ENCODE results near the gene AWAT1.

The AWAT1 gene

GRCh38 chrX:70253377-70254062 lies 19.1 kb downstream of the AWAT1 start:
- Histone ChIP-seq H3K14ac (ENCODE audit: low read length) (no peak overlapping the region), H3K9ac (ENCODE audit: low read depth, low read length, poor library complexity) (no peak overlapping the region), H3K4me2 (ENCODE audit: insufficient read depth, low read length, poor library complexity, severe bottlenecking) (no peak overlapping the region), H2BK15ac (ENCODE audit: low read length) (no peak overlapping the region), H2AFZ (ENCODE audit: low read length) (no peak overlapping the region), H3K4me1 (ENCODE audit: control insufficient read depth in 2 of 2, insufficient read depth in 1 of 2, low read depth in 1 of 2, low read length in 2 of 2) (no peaks in the 10 kb centered on the region), H2AK5ac (ENCODE audit: low read depth, low read length) (no peak overlapping the region), H2BK12ac (ENCODE audit: low read length) (no peak overlapping the region), H4K8ac (ENCODE audit: low read depth, low read length) (no peak overlapping the region), H3K4me3 (ENCODE audit: low read length in 2 of 2) (no peak overlapping the region), H3K4ac (ENCODE audit: low read length) (no peak overlapping the region), H3K9me3 (replicated peaks in 1 of 2; ENCODE audit: control insufficient read depth in 2 of 2, insufficient read depth in 1 of 2, low read depth in 1 of 2, low read length in 2 of 2) (no peaks in the 10 kb centered on the region), H4K91ac (ENCODE audit: low read depth, low read length, poor library complexity) (no peak overlapping the region), H3K36me3 (replicated peaks in 1 of 2; ENCODE audit: control insufficient read depth in 2 of 2, insufficient read depth in 2 of 2, low read length in 2 of 2) (no peaks in the 10 kb centered on the region), H3K79me1 (ENCODE audit: low read depth, low read length) (no peaks in the 10 kb centered on the region), H3K27ac (replicated peaks; ENCODE audit: low read length) (no peak overlapping the region), H2BK120ac (ENCODE audit: low read depth, low read length) (no peak overlapping the region), H3K23ac (ENCODE audit: low read depth, low read length, poor library complexity) (no peak overlapping the region), H3K27me3 (ENCODE audit: control insufficient read depth in 3 of 3, insufficient read depth in 3 of 3, low read depth in 1 of 3, low read length in 3 of 3) (no peaks in the 10 kb centered on the region), H2BK5ac (ENCODE audit: low read length) (no peak overlapping the region), H3K18ac (ENCODE audit: low read length) (no peak overlapping the region)
- no CpG with 5 or more reads among the region's 3 CpGs for WGBS, 2 donors (ENCODE audit: extremely low coverage in 2 of 2, insufficient read length in 2 of 2, insufficient replicate concordance in 1 of 2)
- DNase-seq (ENCODE audit: low spot score): no peak

GRCh38 chrX:70254063-70254400 lies 19.6 kb downstream of the AWAT1 start:
- no CpG with 5 or more reads among the region's 1 CpG for WGBS, 2 donors (ENCODE audit: extremely low coverage in 2 of 2, insufficient read length in 2 of 2, insufficient replicate concordance in 1 of 2)
- Histone ChIP-seq H3K27ac (replicated peaks; ENCODE audit: low read length) (no peak overlapping the region), H3K27me3 (ENCODE audit: control insufficient read depth in 3 of 3, insufficient read depth in 3 of 3, low read depth in 1 of 3, low read length in 3 of 3) (no peaks in the 10 kb centered on the region), H3K36me3 (replicated peaks in 1 of 2; ENCODE audit: control insufficient read depth in 2 of 2, insufficient read depth in 2 of 2, low read length in 2 of 2) (no peaks in the 10 kb centered on the region), H2AK5ac (ENCODE audit: low read depth, low read length) (no peak overlapping the region), H2BK120ac (ENCODE audit: low read depth, low read length) (no peak overlapping the region), H2BK15ac (ENCODE audit: low read length) (no peak overlapping the region), H3K18ac (ENCODE audit: low read length) (no peak overlapping the region), H2AFZ (ENCODE audit: low read length) (no peak overlapping the region), H3K9me3 (replicated peaks in 1 of 2; ENCODE audit: control insufficient read depth in 2 of 2, insufficient read depth in 1 of 2, low read depth in 1 of 2, low read length in 2 of 2) (no peaks in the 10 kb centered on the region), H2BK12ac (ENCODE audit: low read length) (no peak overlapping the region), H3K4ac (ENCODE audit: low read length) (no peak overlapping the region), H3K23ac (ENCODE audit: low read depth, low read length, poor library complexity) (no peak overlapping the region), H4K91ac (ENCODE audit: low read depth, low read length, poor library complexity) (no peak overlapping the region), H4K8ac (ENCODE audit: low read depth, low read length) (no peak overlapping the region), H3K4me2 (ENCODE audit: insufficient read depth, low read length, poor library complexity, severe bottlenecking) (no peak overlapping the region), H3K4me3 (ENCODE audit: low read length in 2 of 2) (no peak overlapping the region), H3K79me1 (ENCODE audit: low read depth, low read length) (no peaks in the 10 kb centered on the region), H3K4me1 (ENCODE audit: control insufficient read depth in 2 of 2, insufficient read depth in 1 of 2, low read depth in 1 of 2, low read length in 2 of 2) (no peaks in the 10 kb centered on the region), H3K14ac (ENCODE audit: low read length) (no peak overlapping the region), H2BK5ac (ENCODE audit: low read length) (no peak overlapping the region), H3K9ac (ENCODE audit: low read depth, low read length, poor library complexity) (no peak overlapping the region)
- no peak for DNase-seq (ENCODE audit: low spot score)

GRCh38 chrX:70254909-70255308 lies 20.5 kb downstream of the AWAT1 start:
- Histone ChIP-seq H2BK5ac (ENCODE audit: low read length) (no peak overlapping the region), H2AK5ac (ENCODE audit: low read depth, low read length) (no peak overlapping the region), H3K4ac (ENCODE audit: low read length) (no peak overlapping the region), H3K27me3 (ENCODE audit: control insufficient read depth in 3 of 3, insufficient read depth in 3 of 3, low read depth in 1 of 3, low read length in 3 of 3) (no peaks in the 10 kb centered on the region), H4K91ac (ENCODE audit: low read depth, low read length, poor library complexity) (no peak overlapping the region), H3K4me1 (ENCODE audit: control insufficient read depth in 2 of 2, insufficient read depth in 1 of 2, low read depth in 1 of 2, low read length in 2 of 2) (no peaks in the 10 kb centered on the region), H3K4me3 (ENCODE audit: low read length in 2 of 2) (no peak overlapping the region), H2BK12ac (ENCODE audit: low read length) (no peak overlapping the region), H3K9me3 (replicated peaks in 1 of 2; ENCODE audit: control insufficient read depth in 2 of 2, insufficient read depth in 1 of 2, low read depth in 1 of 2, low read length in 2 of 2) (no peaks in the 10 kb centered on the region), H2BK15ac (ENCODE audit: low read length) (no peak overlapping the region), H3K14ac (ENCODE audit: low read length) (no peak overlapping the region), H3K9ac (ENCODE audit: low read depth, low read length, poor library complexity) (no peak overlapping the region), H3K23ac (ENCODE audit: low read depth, low read length, poor library complexity) (no peak overlapping the region), H2AFZ (ENCODE audit: low read length) (no peak overlapping the region), H3K27ac (replicated peaks; ENCODE audit: low read length) (no peak overlapping the region), H2BK120ac (ENCODE audit: low read depth, low read length) (no peak overlapping the region), H3K18ac (ENCODE audit: low read length) (no peak overlapping the region), H3K36me3 (replicated peaks in 1 of 2; ENCODE audit: control insufficient read depth in 2 of 2, insufficient read depth in 2 of 2, low read length in 2 of 2) (no peaks in the 10 kb centered on the region), H4K8ac (ENCODE audit: low read depth, low read length) (no peak overlapping the region), H3K79me1 (ENCODE audit: low read depth, low read length) (no peaks in the 10 kb centered on the region), H3K4me2 (ENCODE audit: insufficient read depth, low read length, poor library complexity, severe bottlenecking) (no peak overlapping the region)
- no CpG with 5 or more reads among the region's 3 CpGs for WGBS, 2 donors (ENCODE audit: extremely low coverage in 2 of 2, insufficient read length in 2 of 2, insufficient replicate concordance in 1 of 2)
- DNase-seq (ENCODE audit: low spot score): no peak

- H3K4me2 ChIP-seq (ENCODE audit: insufficient read depth, low read length, poor library complexity, severe bottlenecking): no peak overlapping the region
- no peak overlapping the region for H4K8ac ChIP-seq (ENCODE audit: low read depth, low read length)
- no peak overlapping the region for H3K18ac ChIP-seq (ENCODE audit: low read length)
- H2BK5ac ChIP-seq (ENCODE audit: low read length): no peak overlapping the region
- H2BK120ac ChIP-seq (ENCODE audit: low read depth, low read length): no peak overlapping the region
- no peak overlapping the region for H2AK5ac ChIP-seq (ENCODE audit: low read depth, low read length)
- H3K4me1 ChIP-seq (ENCODE audit: control insufficient read depth in 2 of 2, insufficient read depth in 1 of 2, low read depth in 1 of 2, low read length in 2 of 2): no peaks in the 10 kb centered on the region
- no peak overlapping the region for H4K91ac ChIP-seq (ENCODE audit: low read depth, low read length, poor library complexity)
- no CpG with 5 or more reads among the region's 2 CpGs for WGBS, 2 donors (ENCODE audit: extremely low coverage in 2 of 2, insufficient read length in 2 of 2, insufficient replicate concordance in 1 of 2)
- H3K36me3 ChIP-seq (replicated peaks in 1 of 2; ENCODE audit: control insufficient read depth in 2 of 2, insufficient read depth in 2 of 2, low read length in 2 of 2): no peaks in the 10 kb centered on the region
- DNase-seq (ENCODE audit: low spot score): no peak
- no peak overlapping the region for H3K4ac ChIP-seq (ENCODE audit: low read length)
- H3K9me3 ChIP-seq (replicated peaks in 1 of 2; ENCODE audit: control insufficient read depth in 2 of 2, insufficient read depth in 1 of 2, low read depth in 1 of 2, low read length in 2 of 2): no peaks in the 10 kb centered on the region
- no peak overlapping the region for H3K27ac ChIP-seq (replicated peaks; ENCODE audit: low read length)
- no peak overlapping the region for H2AFZ ChIP-seq (ENCODE audit: low read length)
- no peak overlapping the region for H2BK12ac ChIP-seq (ENCODE audit: low read length)
- H3K4me3 ChIP-seq (ENCODE audit: low read length in 2 of 2): no peak overlapping the region
- H3K27me3 ChIP-seq (ENCODE audit: control insufficient read depth in 3 of 3, insufficient read depth in 3 of 3, low read depth in 1 of 3, low read length in 3 of 3): no peaks in the 10 kb centered on the region
- no peak overlapping the region for H3K14ac ChIP-seq (ENCODE audit: low read length)
- no peak overlapping the region for H3K9ac ChIP-seq (ENCODE audit: low read depth, low read length, poor library complexity)
- H3K23ac ChIP-seq (ENCODE audit: low read depth, low read length, poor library complexity): no peak overlapping the region
- no peaks in the 10 kb centered on the region for H3K79me1 ChIP-seq (ENCODE audit: low read depth, low read length)
- no peak overlapping the region for H2BK15ac ChIP-seq (ENCODE audit: low read length)
These were observed 21.0 kb downstream of the AWAT1 start for GRCh38 chrX:70255452-70255851.

Measured in neuronal stem cell (in vitro differentiated cells).